GM23338 (cell line): ENCODE measurements around the gene TMEM179B.

Experiments
- CREB1 ChIP-seq: fragments of 250-450 bp; sonication (Bioruptor Pico); IDR thresholded peaks from 2 replicates; pipeline ENCODE4 v1.5.0; 2020; ENCODE audit warnings: low read depth, mild to moderate bottlenecking, moderate library complexity
- EZH2 ChIP-seq: fragments of 200-600 bp; sonication (generic); IDR thresholded peaks from one replicate; pipeline ENCODE4 v1.8.0; 2017; ENCODE audit warnings: antibody characterized with exemption, mild to moderate bottlenecking, low read depth; ENCODE audit not compliant: unreplicated experiment
- EZH2phosphoT487 ChIP-seq: fragments of 200-600 bp; sonication (generic); IDR thresholded peaks from one replicate; pipeline ENCODE4 v1.8.1; 2018; ENCODE audit warnings: antibody characterized with exemption; ENCODE audit not compliant: unreplicated experiment
- POLR2AphosphoS5 ChIP-seq: IDR thresholded peaks from 2 replicates; pipeline ENCODE4 v1.6.1; 2016; ENCODE audit warnings: antibody characterized with exemption, low read depth
- TF ChIP-seq, protein P1 (sequence below), 2 experiments: fragments of 200-600 bp in 1 of 2; sonication (generic) in 1 of 2; conservative IDR thresholded peaks; 2 replicates each; pipeline versions ENCODE4 v1.5.1 to v1.6.1; 2016 to 2017; ENCODE audit warnings: antibody characterized with exemption in 2 of 2, low read depth in 2 of 2, mild to moderate bottlenecking in 2 of 2, moderate library complexity in 1 of 2
- TF ChIP-seq, protein P2 (sequence below): IDR thresholded peaks from one replicate; pipeline ENCODE4 v1.6.1; 2018; ENCODE audit warnings: antibody characterized with exemption; ENCODE audit not compliant: unreplicated experiment

DNA sequence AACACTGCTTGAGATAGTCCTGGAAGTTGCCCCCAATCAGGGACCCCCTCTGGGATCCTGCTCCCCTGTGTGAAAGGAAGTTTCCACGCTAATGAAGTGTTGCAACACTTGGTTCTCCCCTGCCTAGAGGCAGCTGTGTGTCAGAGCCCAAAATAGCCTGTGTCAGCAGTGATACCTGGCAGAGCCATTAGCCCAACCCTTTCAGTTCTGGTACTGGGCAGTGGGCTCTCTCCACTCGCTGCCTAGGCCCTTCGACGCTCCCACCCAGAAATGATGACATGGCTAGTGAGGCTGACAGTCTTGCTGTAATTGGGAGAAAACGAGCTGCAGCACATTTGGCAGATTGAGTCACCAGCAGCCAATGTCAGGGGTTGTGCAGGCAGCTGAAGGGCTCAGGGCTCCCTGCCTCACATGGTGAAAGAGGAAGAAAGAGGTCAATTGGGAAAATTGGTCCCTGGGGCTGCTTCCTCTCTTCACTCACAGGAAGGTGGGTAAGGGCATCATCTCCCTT is 19.5 kb downstream of the TMEM179B start:
- TF ChIP-seq, protein P1, sequence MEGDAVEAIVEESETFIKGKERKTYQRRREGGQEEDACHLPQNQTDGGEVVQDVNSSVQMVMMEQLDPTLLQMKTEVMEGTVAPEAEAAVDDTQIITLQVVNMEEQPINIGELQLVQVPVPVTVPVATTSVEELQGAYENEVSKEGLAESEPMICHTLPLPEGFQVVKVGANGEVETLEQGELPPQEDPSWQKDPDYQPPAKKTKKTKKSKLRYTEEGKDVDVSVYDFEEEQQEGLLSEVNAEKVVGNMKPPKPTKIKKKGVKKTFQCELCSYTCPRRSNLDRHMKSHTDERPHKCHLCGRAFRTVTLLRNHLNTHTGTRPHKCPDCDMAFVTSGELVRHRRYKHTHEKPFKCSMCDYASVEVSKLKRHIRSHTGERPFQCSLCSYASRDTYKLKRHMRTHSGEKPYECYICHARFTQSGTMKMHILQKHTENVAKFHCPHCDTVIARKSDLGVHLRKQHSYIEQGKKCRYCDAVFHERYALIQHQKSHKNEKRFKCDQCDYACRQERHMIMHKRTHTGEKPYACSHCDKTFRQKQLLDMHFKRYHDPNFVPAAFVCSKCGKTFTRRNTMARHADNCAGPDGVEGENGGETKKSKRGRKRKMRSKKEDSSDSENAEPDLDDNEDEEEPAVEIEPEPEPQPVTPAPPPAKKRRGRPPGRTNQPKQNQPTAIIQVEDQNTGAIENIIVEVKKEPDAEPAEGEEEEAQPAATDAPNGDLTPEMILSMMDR (conservative IDR thresholded peaks at IDR 0.05; ENCODE audit: low read depth in 2 of 2) = no peak
- TF ChIP-seq EZH2 (no peak), CREB1 (CRISPR knock-in tag) (no peak), POLR2AphosphoS5 (no peak), EZH2phosphoT487 (no peak)
- TF ChIP-seq, protein P2, sequence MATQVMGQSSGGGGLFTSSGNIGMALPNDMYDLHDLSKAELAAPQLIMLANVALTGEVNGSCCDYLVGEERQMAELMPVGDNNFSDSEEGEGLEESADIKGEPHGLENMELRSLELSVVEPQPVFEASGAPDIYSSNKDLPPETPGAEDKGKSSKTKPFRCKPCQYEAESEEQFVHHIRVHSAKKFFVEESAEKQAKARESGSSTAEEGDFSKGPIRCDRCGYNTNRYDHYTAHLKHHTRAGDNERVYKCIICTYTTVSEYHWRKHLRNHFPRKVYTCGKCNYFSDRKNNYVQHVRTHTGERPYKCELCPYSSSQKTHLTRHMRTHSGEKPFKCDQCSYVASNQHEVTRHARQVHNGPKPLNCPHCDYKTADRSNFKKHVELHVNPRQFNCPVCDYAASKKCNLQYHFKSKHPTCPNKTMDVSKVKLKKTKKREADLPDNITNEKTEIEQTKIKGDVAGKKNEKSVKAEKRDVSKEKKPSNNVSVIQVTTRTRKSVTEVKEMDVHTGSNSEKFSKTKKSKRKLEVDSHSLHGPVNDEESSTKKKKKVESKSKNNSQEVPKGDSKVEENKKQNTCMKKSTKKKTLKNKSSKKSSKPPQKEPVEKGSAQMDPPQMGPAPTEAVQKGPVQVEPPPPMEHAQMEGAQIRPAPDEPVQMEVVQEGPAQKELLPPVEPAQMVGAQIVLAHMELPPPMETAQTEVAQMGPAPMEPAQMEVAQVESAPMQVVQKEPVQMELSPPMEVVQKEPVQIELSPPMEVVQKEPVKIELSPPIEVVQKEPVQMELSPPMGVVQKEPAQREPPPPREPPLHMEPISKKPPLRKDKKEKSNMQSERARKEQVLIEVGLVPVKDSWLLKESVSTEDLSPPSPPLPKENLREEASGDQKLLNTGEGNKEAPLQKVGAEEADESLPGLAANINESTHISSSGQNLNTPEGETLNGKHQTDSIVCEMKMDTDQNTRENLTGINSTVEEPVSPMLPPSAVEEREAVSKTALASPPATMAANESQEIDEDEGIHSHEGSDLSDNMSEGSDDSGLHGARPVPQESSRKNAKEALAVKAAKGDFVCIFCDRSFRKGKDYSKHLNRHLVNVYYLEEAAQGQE = no peak
